Loucy (cell line): ENCODE results near the gene HBS1L.
A peak's percentile ranks its signal among the peaks of the same experiment; 100 is the strongest.

ENCODE experiments used
- H2AFZ ChIP-seq: fragments of 200-600 bp; sonication (generic); 2 replicates; pipeline ENCODE4 v1.6.0; 2016; ENCODE audit warnings: antibody characterized with exemption, mild to moderate bottlenecking, low read length, moderate library complexity
- H3F3A ChIP-seq: fragments of 200-600 bp; 2 replicates; pipeline ENCODE4 v1.6.0; 2016; ENCODE audit warnings: antibody characterized with exemption, low read depth, mild to moderate bottlenecking
- H3K27me3 ChIP-seq: fragments of 200-600 bp; sonication (generic); 2 replicates; pipeline ENCODE4 v1.6.1; 2014; ENCODE audit warnings: low read length, mild to moderate bottlenecking; ENCODE audit not compliant: insufficient read depth, poor library complexity, severe bottlenecking
- H3K36me3 ChIP-seq: fragments of 200-600 bp; sonication (generic); 2 replicates; pipeline ENCODE4 v1.6.1; 2016; ENCODE audit warnings: low read length; ENCODE audit not compliant: insufficient read depth
- H3K4me1 ChIP-seq: fragments of 200-600 bp; sonication (generic); 2 replicates; pipeline ENCODE4 v1.5.1; 2014; ENCODE audit warnings: low read length, mild to moderate bottlenecking; ENCODE audit not compliant: insufficient read depth, poor library complexity, severe bottlenecking
- H3K4me2 ChIP-seq: fragments of 200-600 bp; sonication (generic); 2 replicates; pipeline ENCODE4 v1.6.0; 2014; ENCODE audit warnings: antibody characterized with exemption, low read length, low read depth, mild to moderate bottlenecking; ENCODE audit not compliant: poor library complexity, severe bottlenecking
- H3K4me3 ChIP-seq: fragments of 200-600 bp; sonication (generic); 2 replicates; pipeline ENCODE4 v1.5.1; 2014; ENCODE audit warnings: low read length, mild to moderate bottlenecking, mixed read lengths; ENCODE audit not compliant: poor library complexity, severe bottlenecking
- H3K79me2 ChIP-seq: fragments of 200-600 bp; sonication (generic); 2 replicates; pipeline ENCODE4 v1.6.1; 2014; ENCODE audit warnings: low read length; ENCODE audit not compliant: insufficient read depth
- H3K9ac ChIP-seq: fragments of 200-600 bp; sonication (generic); 2 replicates; pipeline ENCODE4 v1.6.0; 2014; ENCODE audit warnings: mild to moderate bottlenecking, low read depth, low read length, moderate library complexity; ENCODE audit not compliant: poor library complexity, severe bottlenecking
- H3K9me2 ChIP-seq: fragments of 200-600 bp; sonication (generic); replicated peaks from 2 replicates; pipeline ENCODE4 v1.6.1; 2016; ENCODE audit warnings: low read depth, low read length, mixed read lengths
- H3K9me3 ChIP-seq: fragments of 200-600 bp; sonication (generic); 2 replicates; pipeline ENCODE4 v1.6.1; 2014; ENCODE audit warnings: mild to moderate bottlenecking, antibody characterized with exemption, low read length, low read depth; ENCODE audit not compliant: insufficient read depth
- H4K20me1 ChIP-seq: fragments of 200-600 bp; sonication (generic); 2 replicates; pipeline ENCODE4 v1.6.0; 2014; ENCODE audit warnings: antibody characterized with exemption, low read length, mild to moderate bottlenecking; ENCODE audit not compliant: insufficient read depth, poor library complexity, severe bottlenecking
- EZH2phosphoT487 ChIP-seq: fragments of 200-600 bp; IDR thresholded peaks from 2 replicates; pipeline ENCODE4 v1.6.1; 2018; ENCODE audit warnings: antibody characterized with exemption, mild to moderate bottlenecking, moderate library complexity, borderline replicate concordance
- TF ChIP-seq, protein P1 (sequence below): fragments of 200-600 bp; sonication (generic); conservative IDR thresholded peaks from 2 replicates; pipeline ENCODE4 v1.5.1; 2014; ENCODE audit warnings: mild to moderate bottlenecking, antibody characterized with exemption, low read length

The HBS1L gene

DNA sequence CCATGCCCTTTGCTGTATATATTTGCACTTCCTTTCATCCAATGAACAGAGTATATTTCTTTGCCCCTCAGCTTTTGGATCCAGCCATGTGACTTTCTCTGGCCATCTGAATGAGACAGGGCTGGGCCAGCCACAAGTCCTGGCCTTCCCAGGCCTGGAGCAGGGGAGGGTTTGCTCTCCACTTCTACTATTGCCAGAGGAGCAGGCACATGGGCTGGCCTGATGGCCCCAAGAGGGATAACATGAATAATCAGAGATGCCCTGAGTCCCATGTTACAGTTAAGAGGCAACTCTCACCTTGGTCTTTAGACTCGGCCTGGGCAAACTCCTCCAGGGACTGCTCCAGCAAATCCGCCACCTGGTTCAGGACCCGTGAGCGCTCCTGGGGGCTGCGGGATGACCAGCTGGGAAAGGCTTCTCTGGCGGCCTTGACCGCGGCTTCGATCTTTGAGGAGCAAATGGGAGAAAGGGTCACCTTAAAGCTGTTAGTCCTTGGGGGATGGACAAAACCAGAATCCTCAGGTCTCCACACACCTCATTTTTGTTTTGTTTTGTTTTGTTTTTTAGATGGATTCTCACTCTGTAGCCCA, 111.0 kb downstream of the HBS1L start:
- peaks cover 3% of the 10 kb centered on the region for H3K4me1 ChIP-seq
- no peaks in the 10 kb centered on the region for H3K9me3 ChIP-seq
- no peaks in the 10 kb centered on the region for H3K27me3 ChIP-seq
- H3F3A ChIP-seq, result no peaks in the 10 kb centered on the region
- no peak overlapping the region for H2AFZ ChIP-seq
- no peaks in the 10 kb centered on the region for H4K20me1 ChIP-seq
- H3K36me3 ChIP-seq, result no peaks in the 10 kb centered on the region
- no peak overlapping the region for H3K4me2 ChIP-seq
- H3K79me2 ChIP-seq, result no peaks in the 10 kb centered on the region
- H3K9me2 ChIP-seq, result no peaks in the 10 kb centered on the region
- TF ChIP-seq EZH2phosphoT487, result no peak
- TF ChIP-seq, protein P1, sequence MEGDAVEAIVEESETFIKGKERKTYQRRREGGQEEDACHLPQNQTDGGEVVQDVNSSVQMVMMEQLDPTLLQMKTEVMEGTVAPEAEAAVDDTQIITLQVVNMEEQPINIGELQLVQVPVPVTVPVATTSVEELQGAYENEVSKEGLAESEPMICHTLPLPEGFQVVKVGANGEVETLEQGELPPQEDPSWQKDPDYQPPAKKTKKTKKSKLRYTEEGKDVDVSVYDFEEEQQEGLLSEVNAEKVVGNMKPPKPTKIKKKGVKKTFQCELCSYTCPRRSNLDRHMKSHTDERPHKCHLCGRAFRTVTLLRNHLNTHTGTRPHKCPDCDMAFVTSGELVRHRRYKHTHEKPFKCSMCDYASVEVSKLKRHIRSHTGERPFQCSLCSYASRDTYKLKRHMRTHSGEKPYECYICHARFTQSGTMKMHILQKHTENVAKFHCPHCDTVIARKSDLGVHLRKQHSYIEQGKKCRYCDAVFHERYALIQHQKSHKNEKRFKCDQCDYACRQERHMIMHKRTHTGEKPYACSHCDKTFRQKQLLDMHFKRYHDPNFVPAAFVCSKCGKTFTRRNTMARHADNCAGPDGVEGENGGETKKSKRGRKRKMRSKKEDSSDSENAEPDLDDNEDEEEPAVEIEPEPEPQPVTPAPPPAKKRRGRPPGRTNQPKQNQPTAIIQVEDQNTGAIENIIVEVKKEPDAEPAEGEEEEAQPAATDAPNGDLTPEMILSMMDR, result no peak
- H3K4me3 ChIP-seq, result no peak overlapping the region
- H3K9ac ChIP-seq, result no peak overlapping the region

DNA sequence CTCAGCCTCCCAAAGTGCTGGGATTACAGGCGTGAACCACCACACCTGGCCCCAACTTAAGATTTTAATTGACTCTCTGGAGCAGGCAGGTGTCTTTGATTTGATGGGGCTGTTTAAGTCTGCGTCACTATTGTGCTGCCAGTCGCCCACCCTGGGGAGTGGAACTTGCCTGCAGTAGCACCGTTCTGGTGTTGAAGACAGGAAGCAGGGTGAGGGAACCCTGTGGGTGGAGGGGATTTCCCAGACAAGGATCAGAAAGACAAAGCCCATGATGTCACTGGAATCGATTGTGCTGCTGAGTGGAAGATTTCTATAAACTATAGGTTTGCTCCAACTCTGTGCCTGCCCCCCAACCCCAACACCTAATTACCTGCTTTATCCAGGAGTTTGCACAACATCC, 115.7 kb downstream of the HBS1L start:
- peaks cover 3% of the 10 kb centered on the region for H3K4me1 ChIP-seq
- no peaks in the 10 kb centered on the region for H3K36me3 ChIP-seq
- no peak for TF ChIP-seq EZH2phosphoT487
- TF ChIP-seq, protein P1, result no peak
- H2AFZ ChIP-seq, result no peak overlapping the region
- H3K79me2 ChIP-seq, result no peaks in the 10 kb centered on the region
- H3F3A ChIP-seq, result no peaks in the 10 kb centered on the region
- no peaks in the 10 kb centered on the region for H3K9me2 ChIP-seq
- no peaks in the 10 kb centered on the region for H4K20me1 ChIP-seq
- H3K4me2 ChIP-seq, result peak overlapping the region; percentile 35
- no peaks in the 10 kb centered on the region for H3K9me3 ChIP-seq
- H3K9ac ChIP-seq, result no peak overlapping the region
- H3K27me3 ChIP-seq, result no peaks in the 10 kb centered on the region
- H3K4me3 ChIP-seq, result no peak overlapping the region

DNA sequence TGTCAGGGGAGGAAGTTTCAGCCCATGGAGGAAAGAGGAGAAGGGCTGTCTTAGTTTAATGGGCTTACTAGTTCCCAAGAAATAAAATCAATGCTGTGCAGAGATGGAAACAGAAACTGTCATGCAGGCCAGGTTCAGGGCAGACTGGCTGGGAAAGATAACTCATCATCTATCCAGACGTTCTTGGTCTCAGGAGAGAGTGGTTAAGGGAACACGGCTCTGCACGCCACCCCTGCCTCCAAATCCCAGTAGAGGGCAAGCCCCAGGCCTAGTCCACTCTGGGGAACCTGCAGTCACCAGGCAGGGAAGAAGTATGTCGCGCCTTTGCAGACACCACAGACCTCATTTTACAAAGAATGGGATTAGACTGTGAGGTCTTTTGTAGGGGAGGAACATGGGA, 117.2 kb downstream of the HBS1L start:
- Histone ChIP-seq H3K4me3 (no peak overlapping the region), H3K36me3 (no peaks in the 10 kb centered on the region), H3K4me2 (no peak overlapping the region), H3K9me2 (no peaks in the 10 kb centered on the region), H2AFZ (no peak overlapping the region), H3K9me3 (no peaks in the 10 kb centered on the region), H3F3A (no peaks in the 10 kb centered on the region), H3K79me2 (no peaks in the 10 kb centered on the region), H4K20me1 (no peaks in the 10 kb centered on the region), H3K27me3 (no peaks in the 10 kb centered on the region), H3K9ac (no peak overlapping the region), H3K4me1 (peaks cover 3% of the 10 kb centered on the region)
- TF ChIP-seq, protein P1, result no peak
- TF ChIP-seq EZH2phosphoT487, result no peak
